DLD1 (cell line): ENCODE measurements around the gene SERPINB6.
"Not testable (repeated sequence)": the region's sequence is repeated elsewhere in the genome, so short reads cannot be mapped to it uniquely, and the experiment has no call there.

ENCODE experiments used
- in situ Hi-C: cut with HindIII; loops from 2 replicates; pipeline ENCODE4 v1.10.0; 2017; ENCODE audit warnings: low sequenced_read_pairs

Gene SERPINB6

DNA sequence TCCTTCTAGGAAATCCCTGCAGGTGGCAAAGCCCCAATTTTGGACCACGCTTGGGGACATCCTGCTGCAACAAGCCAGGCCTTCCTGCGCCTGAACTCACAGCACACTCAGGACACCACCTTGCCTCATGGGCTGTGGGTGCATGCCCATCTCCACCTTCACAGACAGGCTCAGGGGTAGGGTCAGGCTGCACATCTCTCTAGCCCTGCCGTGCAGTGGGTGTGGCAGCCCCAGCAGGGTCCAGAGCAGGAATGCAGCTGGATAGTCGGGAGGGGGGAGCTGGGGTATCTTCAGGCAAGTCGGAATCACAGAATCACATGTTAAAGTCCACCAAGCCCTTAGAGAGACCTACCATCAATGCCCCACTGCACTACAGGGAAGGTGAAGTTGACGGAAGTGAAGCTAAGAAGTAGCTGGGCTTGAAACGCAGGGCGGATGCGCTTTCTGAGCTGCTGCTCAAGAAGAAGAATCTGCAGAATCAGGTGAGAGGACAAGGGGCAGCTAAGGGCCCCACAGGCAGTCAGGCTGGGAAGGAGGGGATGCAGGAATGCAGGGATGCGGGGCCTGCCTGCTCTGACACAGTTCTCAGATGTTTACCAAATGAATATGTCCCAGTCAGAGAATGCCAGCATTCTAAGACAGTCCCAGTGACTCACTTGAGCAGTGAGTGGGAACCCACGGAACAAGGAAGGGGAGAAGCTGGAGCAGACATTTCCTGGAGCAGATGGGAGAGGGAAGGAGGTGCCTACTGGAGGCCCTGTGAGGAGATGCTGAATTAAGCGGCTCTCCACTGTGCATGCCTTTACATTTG is 11.3 kb downstream of the SERPINB6 start:
- in situ Hi-C loops, result no loop called here

DNA sequence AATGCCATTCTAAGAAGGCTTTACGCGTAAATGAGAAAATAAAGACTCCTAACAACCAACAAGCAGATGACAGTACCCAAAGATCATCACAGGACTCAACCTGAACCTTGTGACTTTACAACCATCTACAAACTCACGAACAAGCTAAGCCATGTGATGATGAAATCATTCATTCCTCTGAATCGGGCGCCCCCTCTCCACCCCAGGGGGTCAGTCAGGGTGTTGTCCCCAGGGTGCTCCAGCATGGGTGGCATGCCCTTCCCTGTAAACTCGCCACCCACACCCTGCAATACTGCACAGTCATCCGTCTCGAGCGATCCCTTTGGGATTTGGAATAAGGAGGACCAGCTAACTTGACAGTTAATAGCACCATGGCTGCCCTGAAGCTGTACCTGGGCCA is 12.6 kb downstream of the SERPINB6 start:
- in situ Hi-C loops, result no loop called here

GRCh38 chr6:2958331-2958711 is 13.0 kb downstream of the SERPINB6 start:
- in situ Hi-C loops, result no loop called here

DNA sequence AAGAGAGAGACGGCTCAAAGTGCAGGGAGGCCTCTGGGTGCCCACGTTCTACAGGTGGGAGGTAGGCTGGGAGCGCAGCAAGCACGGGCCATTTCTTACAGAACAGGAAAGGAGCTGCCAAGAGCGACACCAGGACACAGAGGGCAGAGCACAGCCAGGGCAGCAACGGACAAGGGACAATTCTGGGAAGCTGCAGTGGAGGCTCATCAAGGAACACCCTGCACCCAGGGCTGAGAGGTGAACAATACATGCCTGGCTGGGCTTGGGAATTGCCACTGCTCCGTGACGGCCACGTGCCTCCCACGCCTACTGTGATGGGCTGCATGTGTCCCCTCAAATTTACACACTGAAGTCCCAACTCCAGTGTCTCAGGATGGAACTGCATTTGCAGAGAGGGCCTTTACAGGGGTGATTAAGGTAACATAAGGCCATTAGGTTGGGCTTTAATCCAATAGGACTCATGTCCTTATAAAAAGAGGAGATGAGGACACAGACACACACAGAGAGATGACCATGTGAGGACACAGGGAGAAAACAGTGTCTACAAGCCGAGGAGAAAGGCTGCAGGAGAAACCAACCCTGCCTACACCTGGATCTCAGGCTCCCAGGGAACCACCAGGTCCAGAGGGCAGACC is 13.6 kb downstream of the SERPINB6 start:
- in situ Hi-C loops, result no loop called here

DNA sequence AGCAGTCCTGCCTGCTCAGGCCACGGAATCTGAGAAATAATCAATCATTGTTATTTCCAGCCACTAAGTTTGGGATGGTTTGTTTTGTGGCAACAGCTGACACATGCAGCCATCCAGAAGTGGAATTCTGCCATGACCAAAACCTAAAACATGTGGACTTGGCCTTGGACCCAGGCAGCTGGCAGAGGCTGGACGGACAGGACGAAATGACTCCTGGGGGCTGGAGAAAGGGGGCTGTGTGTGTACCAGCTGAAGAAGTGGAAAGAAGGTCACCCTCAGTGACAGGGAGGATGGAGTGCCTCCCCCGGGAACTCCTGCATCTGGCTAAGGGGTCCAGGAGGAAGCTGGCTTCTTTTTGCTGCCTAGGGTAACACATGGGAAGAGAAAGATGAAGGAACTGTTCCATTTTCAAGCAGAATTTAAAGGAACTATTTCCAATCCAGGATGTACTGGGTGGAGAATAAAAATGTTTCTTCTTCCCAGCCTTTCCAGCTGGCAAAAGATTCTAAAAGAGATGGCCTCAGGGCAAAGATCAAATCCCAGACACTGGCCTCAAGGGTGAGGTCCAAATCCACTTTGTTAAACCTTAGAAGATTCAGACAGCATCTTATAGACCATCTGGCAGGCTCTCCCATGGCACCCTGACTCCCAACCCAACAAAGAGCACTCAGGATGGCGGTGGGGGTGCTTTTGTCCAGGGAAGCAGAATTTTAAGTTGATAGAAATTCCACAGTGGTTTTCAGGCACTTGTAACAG is 14.3 kb downstream of the SERPINB6 start:
- in situ Hi-C loops, result no loop called here

- in situ Hi-C loops, result no loop called here
Observed at GRCh38 chr6:2953098-2953497, 18.3 kb downstream of the SERPINB6 start.

- in situ Hi-C loops, result no loop called here
Observed at GRCh38 chr6:2952557-2953095, 18.7 kb downstream of the SERPINB6 start.

DNA sequence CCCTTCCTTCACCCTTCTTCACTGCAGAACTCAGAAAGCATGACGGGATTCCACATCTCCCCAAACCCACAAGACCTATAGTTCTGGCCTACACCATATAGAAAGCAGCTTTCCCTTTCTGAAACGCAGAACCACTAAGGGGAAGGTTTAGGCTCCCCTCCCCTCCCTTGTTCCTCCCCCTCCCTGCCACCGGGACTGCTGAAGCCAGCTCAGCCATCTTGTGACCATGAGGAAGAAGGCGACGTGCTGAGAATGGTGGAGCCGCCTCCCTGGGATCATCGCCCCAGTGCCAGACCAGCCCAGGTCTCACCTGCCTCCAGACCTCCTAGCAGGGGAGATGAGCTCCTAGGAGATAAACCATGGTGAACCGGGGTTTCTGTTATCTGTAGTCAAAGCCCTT is 19.6 kb downstream of the SERPINB6 start:
- in situ Hi-C loops, result no loop called here

GRCh38 chr6:2950713-2951112 is 20.7 kb downstream of the SERPINB6 start:
- in situ Hi-C loops, result no loop called here

GRCh38 chr6:2949536-2950083 is 21.8 kb downstream of the SERPINB6 start:
- in situ Hi-C loops, result no loop called here

DNA sequence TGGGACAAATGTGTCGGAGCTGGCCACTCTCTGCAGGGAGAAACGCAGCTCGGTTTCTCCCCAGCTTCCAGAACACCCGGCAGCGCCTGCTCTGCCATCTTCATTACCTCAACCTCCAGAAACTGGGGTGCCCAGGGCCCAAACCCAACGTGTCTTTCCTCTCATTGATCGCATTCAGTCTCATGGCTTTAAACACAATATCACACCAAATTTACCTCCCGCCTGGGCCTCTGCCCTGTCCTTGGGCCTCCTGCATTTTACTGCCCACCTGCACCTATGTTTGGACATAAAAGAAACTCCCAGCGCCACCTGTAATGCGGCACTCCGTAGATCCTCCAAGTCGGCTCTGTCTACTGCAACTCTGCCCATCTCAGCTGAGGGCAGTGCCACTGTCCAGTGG is 22.2 kb downstream of the SERPINB6 start:
- in situ Hi-C loops, result no loop called here

DNA sequence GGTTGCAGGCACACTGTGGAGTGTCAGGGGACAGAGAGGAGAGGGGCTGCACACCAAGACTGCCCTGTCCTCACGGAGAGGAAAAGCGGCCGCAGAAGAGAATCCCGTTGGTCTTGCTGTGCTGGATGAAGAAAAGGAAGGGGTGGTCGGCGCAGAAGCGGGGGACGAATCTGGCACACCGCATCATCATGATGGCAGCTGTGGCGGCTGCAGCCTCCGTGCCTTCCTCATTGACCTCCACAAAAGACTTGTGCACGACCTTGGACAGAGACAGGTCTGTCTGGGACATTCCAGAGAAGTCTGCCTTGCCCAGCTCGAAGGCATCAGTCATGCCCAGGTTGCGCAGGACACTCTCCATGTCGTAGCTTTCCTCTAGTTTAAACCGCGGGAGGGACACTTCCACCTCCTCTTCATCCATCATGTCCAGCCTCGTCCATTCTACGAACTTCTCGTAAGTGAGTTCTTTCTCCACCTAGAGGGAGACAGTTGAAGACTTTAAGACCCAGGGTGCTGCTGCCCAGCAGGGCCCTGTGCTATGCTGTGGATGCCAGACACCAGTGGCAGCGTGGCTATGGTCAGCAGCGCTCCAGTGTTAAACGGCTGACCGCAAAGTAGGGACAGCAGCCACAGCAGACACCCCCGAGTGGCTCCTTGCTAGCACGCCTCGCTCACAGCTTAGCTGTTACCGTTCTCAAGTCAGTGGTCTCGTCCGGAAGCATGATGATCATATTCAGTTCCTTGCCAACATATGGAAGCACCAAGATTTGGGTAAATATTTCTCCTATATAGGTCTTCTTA is 22.9 kb downstream of the SERPINB6 start:
- in situ Hi-C loops, result no loop called here

- in situ Hi-C loops, result no loop called here
Observed at GRCh38 chr6:2947445-2947844, 23.9 kb downstream of the SERPINB6 start.

GRCh38 chr6:2945153-2945452 is 26.3 kb downstream of the SERPINB6 start:
- in situ Hi-C loops, result no loop called here

DNA sequence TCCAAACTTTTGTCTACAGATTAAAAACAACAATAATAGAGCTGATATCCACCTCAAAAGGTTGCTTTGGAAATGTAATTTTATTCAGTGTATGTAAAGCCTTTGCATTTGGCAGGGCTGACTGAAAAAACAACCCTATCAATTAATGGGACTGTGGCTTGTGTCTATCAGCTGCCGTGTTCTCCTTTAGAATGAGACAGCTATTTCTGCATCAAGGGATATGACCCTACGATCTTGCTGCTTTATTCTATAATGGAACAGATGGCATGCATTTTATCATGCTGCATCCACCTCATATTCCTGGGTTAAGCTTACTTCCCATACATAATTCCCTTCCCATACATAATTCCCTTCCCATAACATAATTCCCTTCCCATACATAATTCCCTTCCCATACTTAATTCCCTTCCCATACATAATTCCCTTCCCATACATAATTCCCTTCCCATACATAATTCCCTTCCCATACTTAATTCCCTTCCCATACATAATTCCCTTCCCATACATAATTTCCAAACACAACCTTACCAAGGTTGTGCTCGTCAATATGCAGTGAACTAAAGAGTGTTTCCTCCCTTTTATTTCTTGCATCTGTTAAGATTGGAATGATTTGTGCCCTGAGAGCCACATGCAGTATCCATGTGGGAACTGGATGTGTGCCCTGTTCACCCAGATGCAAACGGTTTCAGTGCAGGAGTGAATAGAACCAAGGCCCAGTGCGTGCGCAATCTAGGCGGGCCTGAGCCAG is 26.8 kb downstream of the SERPINB6 start:
- in situ Hi-C loops, result no loop called here

DNA sequence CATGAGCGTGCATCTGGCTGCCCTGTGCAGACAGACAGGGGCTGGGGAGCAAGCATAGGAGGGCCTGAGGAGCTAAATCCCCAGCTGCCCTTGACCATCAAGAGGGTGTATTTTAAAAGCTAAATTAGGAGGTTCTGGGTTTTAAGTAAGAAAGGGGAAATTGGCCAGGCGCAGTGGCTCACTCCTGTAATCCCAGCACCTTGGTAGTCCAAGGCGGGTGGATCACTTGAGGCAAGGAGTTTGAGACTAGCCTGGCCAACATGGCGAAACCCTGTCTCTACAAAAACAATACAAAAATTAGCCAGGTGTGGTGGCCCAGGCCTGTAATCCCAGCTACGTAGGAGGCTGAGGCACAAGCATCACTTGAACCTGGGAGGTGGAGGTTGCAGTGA is 27.8 kb downstream of the SERPINB6 start:
- in situ Hi-C loops, result no loop called here

GRCh38 chr6:2942914-2943563 is 28.3 kb downstream of the SERPINB6 start:
- in situ Hi-C loops, result no loop called here

- in situ Hi-C loops, result not testable (repeated sequence)
Observed at GRCh38 chr6:2942116-2942515, 29.3 kb downstream of the SERPINB6 start.

- in situ Hi-C loops, result no loop called here
Observed at GRCh38 chr6:2940851-2941250, 30.5 kb downstream of the SERPINB6 start.
